B cell (primary cell): Measurements from ENCODE around the gene ITPR2. TPM values are rescaled to one million over a fixed set of nuclear protein-coding genes. Genes with fewer than 3 reads are reported as not detected.

Experiments used
- ATAC-seq: fragments of 200-7000 bp; cut with Tn5 transposase; one replicate; pipeline ENCODE4 v1.10.0; 2021; ENCODE audit warnings: low read depth, mild to moderate bottlenecking, moderate number of reproducible peaks, moderate library complexity
- CTCF ChIA-PET: fragments of 350-600 bp; sonication (Branson Sonifier 250); formaldehyde crosslinking; loops from one replicate; lab custom pipeline; 2021; ENCODE audit warnings: antibody characterized with exemption, inconsistent platforms; lab: Charles Lee
- POLR2A ChIA-PET: fragments of 350-600 bp; sonication (Branson Sonifier 250); formaldehyde crosslinking; loops from one replicate; lab custom pipeline; 2021; ENCODE audit warnings: antibody characterized with exemption; lab: Charles Lee
- DNase-seq: peaks from one replicate; pipeline ENCODE4 v3.0.0; 2013
- H2AFZ ChIP-seq: 2 replicates; pipeline ENCODE4 v1.6.1; 2012; ENCODE audit warnings: mild to moderate bottlenecking, low read depth, low read length; ENCODE audit not compliant: insufficient read depth, poor library complexity, severe bottlenecking
- H3K27ac ChIP-seq, 2 donors: 1 replicate in 1 of 2; 2 replicates in 1 of 2; pipeline ENCODE4 v1.5.1; 2012 to 2013; ENCODE audit warnings: low read length in 2 of 2, mild to moderate bottlenecking in 2 of 2, moderate library complexity in 1 of 2
- H3K27me3 ChIP-seq, 4 experiments: fragments of 200-600 bp in 1 of 4; sonication (generic) in 1 of 4; replicated peaks in 1 of 4; 1 replicate in 2 of 4; 2 replicates in 2 of 4; pipeline versions ENCODE4 v1.6.1 to v1.7.0; 2013 to 2016; ENCODE audit warnings: low read length in 3 of 4, mild to moderate bottlenecking in 2 of 4, mixed read lengths in 1 of 4, moderate library complexity in 1 of 4; ENCODE audit not compliant: insufficient read depth in 4 of 4, control insufficient read depth in 3 of 4; ENCODE audit errors: control extremely low read depth in 1 of 4
- H3K36me3 ChIP-seq, 2 experiments: replicated peaks in 1 of 2; 1 replicate in 1 of 2; 2 replicates in 1 of 2; pipeline versions ENCODE4 v1.6.1 to v1.7.1; 2013; ENCODE audit warnings: low read length in 1 of 2; ENCODE audit not compliant: insufficient read depth in 2 of 2, control insufficient read depth in 1 of 2; ENCODE audit errors: control extremely low read depth in 1 of 2, extremely low read depth in 1 of 2
- H3K4me1 ChIP-seq, 2 donors: fragments of 200-600 bp in 1 of 2; sonication (generic) in 1 of 2; 1 replicate in 1 of 2; 2 replicates in 1 of 2; pipeline versions ENCODE4 v1.5.1 to v1.6.1; 2013 to 2017; ENCODE audit warnings: low read length in 2 of 2; ENCODE audit not compliant: control insufficient read depth in 2 of 2, insufficient read depth in 2 of 2
- H3K4me2 ChIP-seq: replicated peaks from 2 replicates; pipeline ENCODE3; 2012; ENCODE audit warnings: mild to moderate bottlenecking, low read depth, low read length; ENCODE audit not compliant: poor library complexity, severe bottlenecking
- H3K4me3 ChIP-seq, 5 experiments: fragments of 200-600 bp in 1 of 5; sonication (generic) in 1 of 5; 1 replicate in 3 of 5; 2 replicates in 2 of 5; pipeline versions ENCODE4 v1.5.1 to v1.7.0; 2011 to 2016; ENCODE audit warnings: low read length in 4 of 5, mild to moderate bottlenecking in 4 of 5, low read depth in 2 of 5, control low read depth in 1 of 5, moderate library complexity in 1 of 5; ENCODE audit not compliant: insufficient read depth in 1 of 5; ENCODE audit errors: control extremely low read depth in 1 of 5, extremely low read depth in 1 of 5
- H3K79me2 ChIP-seq: fragments of 200-600 bp; sonication (generic); one replicate; pipeline ENCODE4 v1.6.0; 2016; ENCODE audit warnings: low read length; ENCODE audit not compliant: control insufficient read depth, insufficient read depth
- H3K9ac ChIP-seq: fragments of 200-600 bp; sonication (generic); 2 replicates; pipeline ENCODE4 v1.6.1; 2017; ENCODE audit warnings: mild to moderate bottlenecking, low read length, moderate library complexity
- H3K9me3 ChIP-seq, 3 donors: one replicate each; pipeline versions ENCODE4 v1.6.1 to v1.7.1; 2013; ENCODE audit warnings: low read length in 2 of 3; ENCODE audit not compliant: control insufficient read depth in 2 of 3, insufficient read depth in 1 of 3; ENCODE audit errors: control extremely low read depth in 1 of 3
- H4K20me1 ChIP-seq: 2 replicates; pipeline ENCODE4 v1.6.0; 2012; ENCODE audit warnings: mild to moderate bottlenecking, low read length; ENCODE audit not compliant: insufficient read depth, control insufficient read depth, poor library complexity, severe bottlenecking
- H3K27ac Mint-ChIP-seq: one replicate; pipeline ENCODE4 v1.8.0; 2021; ENCODE audit warnings: mixed read lengths
- H3K27me3 Mint-ChIP-seq: one replicate; pipeline ENCODE4 v1.8.0; 2021; ENCODE audit warnings: mixed read lengths
- H3K4me1 Mint-ChIP-seq: one replicate; pipeline ENCODE4 v1.8.0; 2021; ENCODE audit warnings: mixed read lengths
- H3K4me3 Mint-ChIP-seq: one replicate; pipeline ENCODE4 v1.8.0; 2021; ENCODE audit warnings: mixed read lengths
- H3K9me3 Mint-ChIP-seq: one replicate; pipeline ENCODE4 v1.8.0; 2022; ENCODE audit warnings: mixed read lengths; ENCODE audit not compliant: insufficient read depth
- EZH2 ChIP-seq: IDR thresholded peaks from 2 replicates; pipeline ENCODE4 v1.6.1; 2012; ENCODE audit warnings: borderline replicate concordance, low read depth, mild to moderate bottlenecking, moderate library complexity, low read length; ENCODE audit not compliant: insufficient read depth, poor library complexity, severe bottlenecking
- WGBS: methylation state at CpG from one replicate; pipeline ENCODE4 v1.1.5; 2013; ENCODE audit warnings: missing lambda C conversion rate; ENCODE audit not compliant: insufficient coverage; 5-methylcytosine and 5-hydroxymethylcytosine counted together
- intact Hi-C: fragments of 100-400 bp; cut with micrococcal nuclease; formaldehyde crosslinking; loops from one replicate; pipeline ENCODE4 v1.10.0; 2022
- polyA plus RNA-seq: library from polyadenylated mRNA; depleted of rRNA; stranded (reverse); fragments of >200 nt; gene quantifications from 2 replicates; pipeline ENCODE4 v1.2.3, GENCODE V29; 2012
- total RNA-seq, 2 donors: library from RNA; stranded (reverse); fragments of 120-200 nt in 1 of 2; gene quantifications; 1 replicate in 1 of 2; 2 replicates in 1 of 2; pipeline versions ENCODE4 v1.2.3 to v1.2.4, GENCODE V29; 2013 to 2022
- TF ChIP-seq, protein P1 (sequence below): fragments of 200-600 bp; IDR thresholded peaks from one replicate; pipeline ENCODE4 v1.8.0; 2022; ENCODE audit warnings: antibody characterized with exemption, mild to moderate bottlenecking

The ITPR2 gene
- total and polyA plus RNA-seq, 2 donors (not counting 1 experiment from before 2014, with no cell fraction given), result 4.3 to 113 TPM

DNA sequence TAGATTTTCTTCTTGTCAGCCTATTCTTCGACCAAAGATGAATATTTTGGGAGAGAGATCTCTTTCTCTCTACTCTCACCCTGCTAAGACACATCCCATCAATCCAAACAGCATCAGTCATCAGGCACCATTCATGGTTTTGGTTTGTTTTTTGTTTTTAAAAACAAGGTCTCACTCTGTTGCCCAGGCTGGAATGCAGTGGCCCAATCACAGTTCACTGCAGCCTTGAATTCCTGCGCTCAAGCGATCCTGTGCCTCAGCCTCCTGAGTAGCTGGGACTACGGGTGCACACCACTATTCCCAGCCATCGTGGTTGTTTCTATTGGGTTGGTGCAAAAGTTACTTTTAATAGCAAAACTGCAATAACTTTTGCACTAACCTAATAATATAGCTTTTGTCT lies 14.4 kb upstream of the ITPR2 start:
- H3K4me1 Mint-ChIP-seq, result peaks cover 20% of the 10 kb centered on the region
- Histone ChIP-seq H3K36me3 (no peaks in the 10 kb centered on the region), H3K4me2 (no peak overlapping the region), H3K9ac (no peak overlapping the region), H3K79me2 (no peaks in the 10 kb centered on the region), H3K27ac (no peak overlapping the region), H3K9me3 (no peaks in the 10 kb centered on the region), H3K4me1 (peaks cover 12 to 15% of the 10 kb centered on the region in 2 donors), H3K4me3 (no peak overlapping the region), H3K27me3 (no peaks in the 10 kb centered on the region), H2AFZ (no peak overlapping the region), H4K20me1 (no peaks in the 10 kb centered on the region)
- H3K27ac Mint-ChIP-seq, result peak overlapping the region; percentile 32
- ChIA-PET CTCF (interaction anchor here (0.6 to 6.4 kb wide), 6 partner anchors 10 to 202 kb away, joined by 3 to 68 read pairs (median 6); partner anchors contain the start of genes ITPR2 and TM7SF3), POLR2A (no interaction called here)
- no peak for TF ChIP-seq EZH2
- TF ChIP-seq, protein P1, sequence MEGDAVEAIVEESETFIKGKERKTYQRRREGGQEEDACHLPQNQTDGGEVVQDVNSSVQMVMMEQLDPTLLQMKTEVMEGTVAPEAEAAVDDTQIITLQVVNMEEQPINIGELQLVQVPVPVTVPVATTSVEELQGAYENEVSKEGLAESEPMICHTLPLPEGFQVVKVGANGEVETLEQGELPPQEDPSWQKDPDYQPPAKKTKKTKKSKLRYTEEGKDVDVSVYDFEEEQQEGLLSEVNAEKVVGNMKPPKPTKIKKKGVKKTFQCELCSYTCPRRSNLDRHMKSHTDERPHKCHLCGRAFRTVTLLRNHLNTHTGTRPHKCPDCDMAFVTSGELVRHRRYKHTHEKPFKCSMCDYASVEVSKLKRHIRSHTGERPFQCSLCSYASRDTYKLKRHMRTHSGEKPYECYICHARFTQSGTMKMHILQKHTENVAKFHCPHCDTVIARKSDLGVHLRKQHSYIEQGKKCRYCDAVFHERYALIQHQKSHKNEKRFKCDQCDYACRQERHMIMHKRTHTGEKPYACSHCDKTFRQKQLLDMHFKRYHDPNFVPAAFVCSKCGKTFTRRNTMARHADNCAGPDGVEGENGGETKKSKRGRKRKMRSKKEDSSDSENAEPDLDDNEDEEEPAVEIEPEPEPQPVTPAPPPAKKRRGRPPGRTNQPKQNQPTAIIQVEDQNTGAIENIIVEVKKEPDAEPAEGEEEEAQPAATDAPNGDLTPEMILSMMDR, result no peak
- H3K27me3 Mint-ChIP-seq, result no peaks in the 10 kb centered on the region
- intact Hi-C loops, result no loop called here
- 97% methylated on average over 3 of the region's 5 CpGs for WGBS
- H3K9me3 Mint-ChIP-seq, result no peaks in the 10 kb centered on the region
- ATAC-seq (no peak), DNase-seq (no peak)
- H3K4me3 Mint-ChIP-seq, result no peak overlapping the region

DNA sequence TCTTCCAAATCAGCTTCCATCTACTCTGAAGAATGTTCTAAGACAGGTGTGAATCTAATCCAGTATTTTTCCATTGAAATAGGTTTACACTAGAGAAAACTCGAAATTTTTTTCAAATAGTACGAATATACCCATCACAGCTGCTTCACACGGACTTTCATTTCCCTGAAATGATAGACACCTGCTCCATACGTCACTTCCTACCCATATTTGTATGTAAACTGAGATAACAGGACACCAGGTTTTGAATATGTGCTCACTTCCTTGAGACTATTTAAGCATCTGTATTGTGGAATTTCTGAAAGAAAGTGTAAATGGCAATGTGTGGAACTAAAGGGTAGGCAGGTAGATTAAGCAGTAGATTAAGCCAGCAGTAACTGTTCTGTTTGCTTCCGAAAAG lies 13.4 kb upstream of the ITPR2 start:
- no peaks in the 10 kb centered on the region for H3K27me3 ChIP-seq
- Mint-ChIP-seq H3K27me3 (no peaks in the 10 kb centered on the region), H3K4me1 (peaks cover 20% of the 10 kb centered on the region), H3K4me3 (peak overlapping the region; percentile 69), H3K9me3 (no peaks in the 10 kb centered on the region), H3K27ac (peak overlapping the region; percentile 76)
- H3K9ac ChIP-seq, result peak overlapping the region; percentile 57
- no CpG with 5 or more reads among the region's 5 CpGs for WGBS
- DNase-seq (peak; percentile 67), ATAC-seq (peak; percentile 74)
- no peaks in the 10 kb centered on the region for H3K79me2 ChIP-seq
- H3K36me3 ChIP-seq, result no peaks in the 10 kb centered on the region
- CTCF ChIA-PET, result interaction anchor here (0.5 to 6.4 kb wide), 9 partner anchors 10 to 483 kb away, joined by 3 to 68 read pairs (median 4); partner anchors contain the start of genes ITPR2 and TM7SF3
- H3K27ac ChIP-seq, result peak overlapping the region; percentile 65 to 78
- H4K20me1 ChIP-seq, result no peaks in the 10 kb centered on the region
- POLR2A ChIA-PET, result interaction anchor here (1.1 kb wide), 1 partner anchor 13 kb away, joined by 5 read pairs; the partner anchor contains the start of gene ITPR2
- TF ChIP-seq, protein P1, result no peak
- no peak for TF ChIP-seq EZH2
- H3K9me3 ChIP-seq, result no peaks in the 10 kb centered on the region
- intact Hi-C loops, result loop anchor here (1.0 kb wide), 1 partner anchor 13 kb away; the partner anchor contains the start of gene ITPR2
- peak overlapping the region; percentile 73 for H3K4me2 ChIP-seq
- peak overlapping the region; percentile 85 for H2AFZ ChIP-seq
- H3K4me1 ChIP-seq, result peaks cover 12 to 15% of the 10 kb centered on the region in 2 donors
- H3K4me3 ChIP-seq, result peak overlapping the region in 3 of 5 experiments; percentile 19 to 64 (median 33)
